Kidney capillary endothelial cell (primary cell): ENCODE measurements around the gene FGD3.
"Not testable (repeated sequence)": the region's sequence is repeated elsewhere in the genome, so short reads cannot be mapped to it uniquely, and the experiment has no call there.

Source experiments
- DNase-seq: peaks from one replicate; pipeline ENCODE4 v3.0.0-alpha.2; 2018; ENCODE audit warnings: low spot score

The FGD3 gene

DNA sequence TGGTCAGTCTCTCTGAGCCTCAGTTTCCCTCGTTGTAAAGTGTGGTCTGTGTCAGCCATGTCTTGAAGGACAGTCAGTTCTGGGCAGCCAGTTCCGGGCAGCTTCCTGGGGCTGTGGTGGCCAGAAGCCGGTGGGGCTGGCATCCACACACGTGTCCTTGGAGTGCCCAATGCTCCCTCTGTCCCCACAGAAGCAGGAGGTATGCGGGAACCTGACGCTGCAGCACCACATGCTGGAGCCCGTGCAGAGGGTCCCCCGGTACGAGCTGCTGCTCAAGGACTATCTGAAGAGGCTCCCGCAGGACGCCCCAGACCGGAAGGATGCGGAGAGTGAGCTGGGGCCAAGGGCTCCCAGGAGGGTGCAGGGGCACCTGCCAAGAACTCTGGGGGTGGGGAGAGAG lies 62.7 kb downstream of the FGD3 start:
- no peak for DNase-seq

DNA sequence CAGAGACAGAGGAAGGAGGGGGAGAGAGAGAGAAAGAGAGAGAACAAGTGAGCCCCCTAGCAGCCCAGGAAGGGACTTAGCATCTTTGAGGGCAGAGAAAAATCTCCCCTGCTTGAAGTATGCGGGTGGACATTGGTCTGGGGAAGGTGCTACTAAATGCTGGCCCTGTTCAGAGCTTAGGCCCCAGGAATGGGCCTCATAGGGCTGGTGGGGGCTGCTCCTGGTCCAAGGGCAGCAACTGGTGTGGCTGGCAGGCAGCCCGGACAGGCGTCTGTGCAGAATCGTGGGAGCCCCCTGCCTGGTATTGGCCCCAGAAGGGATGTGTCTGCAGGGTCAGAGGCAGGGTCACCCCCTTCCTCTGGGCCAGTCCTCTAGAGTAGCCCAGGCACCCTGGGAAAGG lies 63.4 kb downstream of the FGD3 start:
- DNase-seq = no peak

DNA sequence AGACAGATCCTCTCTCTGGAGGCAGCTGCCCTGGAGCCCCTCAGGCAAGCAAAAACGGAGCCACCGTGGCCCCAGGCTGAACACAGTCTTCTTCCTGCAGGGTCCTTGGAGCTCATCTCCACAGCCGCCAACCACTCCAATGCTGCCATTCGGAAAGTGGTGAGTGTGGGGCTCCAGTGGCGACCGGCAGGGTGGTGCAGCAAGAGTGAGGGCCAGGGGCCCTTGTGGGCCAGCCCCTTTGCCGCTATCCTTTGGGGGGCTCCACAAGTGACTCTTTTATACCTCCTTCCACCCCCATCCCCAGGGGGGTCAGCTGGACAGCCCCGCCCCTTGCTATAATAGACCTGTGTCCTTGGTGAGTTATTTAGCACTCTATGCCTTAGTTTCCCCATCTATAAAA lies 63.8 kb downstream of the FGD3 start:
- no peak for DNase-seq

DNA sequence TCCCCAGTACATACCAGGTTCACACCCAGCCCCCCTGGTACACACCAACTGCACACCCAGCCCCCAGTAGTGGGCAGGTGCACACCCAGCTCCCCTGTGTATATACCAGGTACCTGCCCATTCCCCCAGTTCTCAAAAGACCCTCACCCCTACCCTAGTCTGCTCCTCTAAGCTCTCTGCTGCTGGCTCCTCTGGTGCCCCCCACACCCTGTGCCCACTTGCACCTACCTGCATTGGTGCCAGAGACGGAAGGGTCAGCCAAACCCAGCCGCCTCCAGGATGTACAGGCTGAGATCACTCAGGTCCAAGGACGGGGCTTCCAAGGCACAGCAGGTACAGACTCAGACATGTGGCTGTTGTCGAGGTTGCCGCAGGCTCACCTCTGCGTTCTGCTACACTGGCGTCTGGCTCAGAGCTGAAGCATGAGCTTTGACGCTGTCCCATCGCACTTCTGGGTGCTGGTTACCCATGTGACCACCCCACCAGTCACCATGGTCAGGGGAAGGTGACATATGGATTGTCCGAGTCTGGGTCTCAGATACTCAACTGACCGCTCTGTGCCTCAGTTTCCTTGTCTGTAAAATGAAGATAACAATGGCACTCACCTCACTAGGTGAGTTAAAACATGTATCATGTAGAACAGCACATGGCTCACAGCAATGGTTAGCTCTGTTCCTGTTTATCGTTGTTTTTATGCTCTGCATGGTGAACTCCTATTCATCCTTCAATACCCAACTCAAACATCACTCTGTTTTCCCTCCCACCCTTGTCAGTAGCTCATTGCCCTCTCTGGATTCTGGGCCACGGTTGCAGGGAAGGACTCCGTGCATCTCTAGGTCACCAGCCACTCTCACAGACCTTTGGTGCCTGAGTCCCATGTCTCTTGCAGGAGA lies 65.9 kb downstream of the FGD3 start:
- DNase-seq = no peak

DNA sequence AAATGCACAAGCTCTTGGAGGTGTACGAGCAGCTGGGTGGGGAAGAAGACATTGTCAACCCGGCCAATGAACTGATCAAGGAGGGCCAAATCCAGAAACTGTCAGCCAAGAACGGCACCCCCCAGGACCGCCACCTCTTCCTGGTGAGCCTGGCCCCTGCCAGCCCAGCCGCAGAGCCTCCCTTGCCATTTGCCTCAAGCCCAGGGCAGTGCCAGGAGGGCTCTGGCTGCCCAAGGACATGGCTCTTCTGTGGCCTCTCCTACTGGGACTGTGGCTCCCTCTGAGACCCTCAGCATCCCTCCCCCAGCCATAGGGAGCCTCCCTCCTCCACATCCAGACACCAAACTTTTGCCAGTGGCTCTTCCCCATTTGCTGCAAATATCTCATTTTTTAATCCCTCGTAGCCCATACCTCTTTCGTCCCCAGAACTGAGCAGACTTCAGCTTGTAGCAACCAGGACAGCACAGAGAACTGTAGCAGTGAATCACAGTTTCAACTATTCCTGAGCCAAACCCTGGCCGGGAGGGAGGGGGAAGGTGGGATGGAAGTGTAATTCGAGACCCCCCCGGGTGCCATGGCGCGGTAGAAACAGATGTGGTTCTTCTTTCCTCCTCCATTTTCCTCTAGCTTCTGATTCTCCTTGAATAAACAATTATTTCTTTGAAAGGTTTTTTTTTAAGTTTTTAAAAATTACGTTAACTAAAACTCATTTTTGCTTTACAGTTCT lies 66.7 kb downstream of the FGD3 start:
- no peak for DNase-seq

DNA sequence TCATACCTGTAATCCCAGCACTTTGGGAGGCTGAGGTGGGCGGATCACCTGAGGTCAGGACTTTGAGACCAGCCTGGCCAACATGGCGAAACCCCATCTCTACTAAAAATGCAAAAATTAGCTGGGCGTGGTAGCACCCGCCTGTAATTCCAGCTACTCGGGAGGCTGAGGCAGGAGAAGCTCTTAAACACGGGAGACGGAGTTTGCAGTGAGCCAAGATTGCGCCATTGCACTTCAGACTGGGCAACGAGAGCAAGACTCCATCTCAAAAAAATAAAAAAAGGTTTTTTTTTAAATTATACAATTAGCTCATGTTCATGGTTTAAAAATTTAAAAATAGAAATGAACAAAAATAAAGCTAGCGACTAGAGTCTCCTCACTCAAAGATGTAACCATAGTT lies 67.9 kb downstream of the FGD3 start:
- not testable (repeated sequence) for DNase-seq

DNA sequence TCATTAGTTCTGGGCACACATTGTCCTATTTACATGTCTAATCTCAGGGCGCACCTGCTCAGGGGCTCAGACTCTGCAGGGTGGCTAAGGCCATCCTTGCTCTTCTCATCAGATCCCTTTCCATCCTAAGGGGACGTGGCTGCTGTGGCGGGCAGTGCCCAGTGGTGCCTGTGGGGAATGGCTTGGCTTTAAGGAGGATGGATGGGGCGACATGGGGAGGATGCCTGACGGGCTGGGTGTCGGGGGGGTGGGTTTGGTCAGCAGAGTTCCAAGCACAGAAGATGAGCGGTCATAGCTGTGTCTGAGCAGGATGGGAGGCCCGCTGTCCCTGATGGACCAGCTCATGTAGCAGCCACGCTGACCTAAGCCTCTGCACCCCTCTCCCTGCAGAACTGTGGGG lies 70.3 kb downstream of the FGD3 start:
- no peak for DNase-seq

DNA sequence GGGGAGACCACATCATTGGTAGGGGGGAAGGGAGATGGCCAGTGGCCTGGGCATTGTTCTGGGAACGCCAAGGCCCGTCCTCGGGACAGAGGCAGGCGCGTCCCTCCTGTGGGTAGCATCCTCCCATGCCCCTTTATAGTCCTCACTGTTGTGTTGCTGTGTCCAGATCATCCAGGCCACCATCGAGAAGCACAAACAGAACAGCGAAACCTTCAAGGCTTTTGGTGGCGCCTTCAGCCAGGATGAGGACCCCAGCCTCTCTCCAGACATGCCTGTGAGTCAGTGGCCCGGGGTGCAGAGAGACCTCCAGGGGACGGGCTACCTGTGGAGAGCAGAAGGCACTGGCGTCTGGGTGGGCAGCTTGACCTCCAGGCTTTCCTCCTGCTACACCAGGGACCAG lies 72.8 kb downstream of the FGD3 start:
- DNase-seq = no peak

DNA sequence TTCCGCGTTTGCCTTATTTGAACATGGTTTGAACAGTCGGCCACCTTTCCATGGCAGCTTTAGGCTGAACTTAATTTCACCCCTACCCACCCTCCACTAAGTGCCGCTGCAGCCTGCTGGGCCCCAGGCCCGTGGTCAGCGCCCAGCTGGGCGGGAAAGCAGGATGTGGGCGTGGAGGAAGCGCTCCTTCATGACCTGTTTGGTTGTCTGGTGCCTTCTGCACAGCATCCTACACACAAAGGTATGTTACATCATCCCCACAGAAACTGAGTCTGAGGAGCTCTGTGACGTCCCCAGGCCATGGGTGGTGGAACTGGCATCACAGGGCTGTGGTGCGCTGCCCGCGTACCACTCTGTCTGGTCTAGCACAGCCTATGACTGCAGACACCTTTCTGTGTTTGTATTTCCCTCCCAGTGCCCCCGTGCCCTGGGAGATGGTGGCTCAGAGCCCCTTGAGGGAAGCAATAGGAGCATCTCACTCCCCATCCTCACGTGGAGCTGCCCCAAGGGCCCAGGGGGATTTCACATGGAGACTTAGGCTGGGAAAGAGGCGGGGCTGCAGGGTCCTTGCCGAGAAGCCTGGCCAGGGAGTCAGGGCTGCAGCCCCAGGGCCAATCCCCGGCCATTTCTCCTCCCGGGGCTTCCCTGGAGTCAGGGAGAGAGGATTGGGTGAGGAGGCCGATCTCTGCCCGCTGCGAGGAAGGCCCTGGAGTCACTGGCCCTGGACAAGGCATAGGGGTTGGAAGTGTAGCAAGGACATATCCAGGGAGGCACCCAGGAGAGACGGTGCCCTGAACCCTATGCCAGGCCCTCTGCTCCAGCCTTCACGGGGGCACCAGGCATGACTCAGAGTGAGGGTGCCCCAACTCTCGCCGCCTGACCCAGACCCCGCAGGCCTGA lies 73.7 kb downstream of the FGD3 start:
- no peak for DNase-seq

DNA sequence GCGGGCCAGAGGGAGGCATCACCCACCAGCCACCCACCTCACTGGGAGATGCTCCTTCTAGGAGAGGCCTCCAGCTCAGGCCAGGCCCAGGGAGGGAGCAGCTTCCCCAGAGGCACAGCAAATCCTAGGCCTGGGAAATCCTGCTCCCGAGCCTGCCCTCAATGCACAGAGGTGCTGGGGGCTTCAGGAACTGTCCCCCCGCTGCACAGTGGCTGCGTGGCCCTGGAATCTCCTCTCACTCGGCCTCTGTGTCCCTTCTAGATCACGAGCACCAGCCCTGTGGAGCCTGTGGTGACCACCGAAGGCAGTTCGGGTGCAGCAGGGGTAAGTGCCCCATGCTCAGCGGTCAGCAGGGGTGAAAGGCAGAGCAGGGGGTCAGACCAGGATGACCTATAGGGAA lies 74.7 kb downstream of the FGD3 start:
- DNase-seq = no peak

DNA sequence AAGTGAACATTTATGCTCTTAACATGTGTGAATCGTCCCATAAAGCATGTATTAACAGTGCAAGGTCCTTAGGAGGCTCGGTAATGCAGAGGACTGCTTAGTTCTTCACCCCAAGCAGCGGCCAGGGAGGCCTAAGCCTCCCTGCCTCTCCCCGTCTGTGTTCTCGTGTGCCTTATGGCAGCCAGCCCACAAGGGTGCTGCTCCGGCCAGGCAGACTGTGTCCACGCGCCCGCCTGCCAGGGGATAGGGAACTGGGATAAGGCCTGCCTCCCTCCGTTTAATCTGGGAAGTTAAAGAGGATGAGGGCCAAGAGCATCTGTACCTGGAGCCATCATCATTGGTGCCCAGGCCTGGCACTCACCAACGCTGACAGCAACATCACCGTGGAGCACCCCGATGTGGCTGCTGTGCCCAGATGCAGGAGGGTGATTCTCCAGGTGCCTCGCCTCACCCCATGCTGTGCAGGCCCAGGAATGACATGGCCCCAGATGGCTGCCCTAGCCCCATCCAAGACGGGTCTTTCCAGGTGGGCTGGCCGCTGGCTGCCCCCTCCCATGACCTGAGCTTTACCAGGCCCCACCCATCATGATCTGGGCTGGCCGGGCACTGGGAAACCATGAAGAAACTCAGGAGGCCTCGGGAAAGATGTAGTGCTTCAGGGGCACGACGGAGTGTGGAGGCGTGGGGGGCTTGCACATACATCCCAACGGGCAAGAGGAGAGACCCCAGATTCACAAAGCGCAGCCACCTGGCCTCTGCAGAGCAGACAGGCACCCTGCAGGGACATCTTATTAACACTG lies 75.6 kb downstream of the FGD3 start:
- no peak for DNase-seq

DNA sequence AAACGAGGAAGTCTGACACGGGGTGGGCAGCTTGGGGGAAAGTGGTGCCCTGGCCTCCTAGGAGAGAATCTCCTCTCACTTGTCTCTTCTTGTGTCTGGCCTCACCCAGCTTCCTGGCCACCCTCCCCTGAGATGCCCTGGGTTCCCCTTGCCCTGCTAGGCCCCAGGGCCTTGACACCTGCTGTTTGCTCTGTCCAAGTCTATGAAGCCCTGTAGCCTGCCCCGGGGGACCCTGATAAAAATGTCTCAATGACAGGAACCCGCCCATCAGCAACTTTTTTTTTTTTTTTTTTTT lies 76.1 kb downstream of the FGD3 start:
- DNase-seq = no peak

DNA sequence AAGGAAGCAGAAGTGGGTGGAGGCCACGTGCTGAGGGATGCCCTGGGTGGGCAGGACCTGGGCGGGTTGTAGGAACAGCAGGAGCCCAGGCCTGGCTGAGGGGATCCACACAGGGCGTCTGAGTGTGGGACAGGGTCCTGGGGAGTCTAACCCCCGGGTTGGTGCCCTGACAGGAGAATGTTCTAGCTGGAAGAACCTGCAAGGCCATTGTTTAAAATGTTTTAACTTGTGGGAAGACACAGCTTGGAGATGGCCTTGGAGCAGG lies 77.3 kb downstream of the FGD3 start:
- DNase-seq = no peak

DNA sequence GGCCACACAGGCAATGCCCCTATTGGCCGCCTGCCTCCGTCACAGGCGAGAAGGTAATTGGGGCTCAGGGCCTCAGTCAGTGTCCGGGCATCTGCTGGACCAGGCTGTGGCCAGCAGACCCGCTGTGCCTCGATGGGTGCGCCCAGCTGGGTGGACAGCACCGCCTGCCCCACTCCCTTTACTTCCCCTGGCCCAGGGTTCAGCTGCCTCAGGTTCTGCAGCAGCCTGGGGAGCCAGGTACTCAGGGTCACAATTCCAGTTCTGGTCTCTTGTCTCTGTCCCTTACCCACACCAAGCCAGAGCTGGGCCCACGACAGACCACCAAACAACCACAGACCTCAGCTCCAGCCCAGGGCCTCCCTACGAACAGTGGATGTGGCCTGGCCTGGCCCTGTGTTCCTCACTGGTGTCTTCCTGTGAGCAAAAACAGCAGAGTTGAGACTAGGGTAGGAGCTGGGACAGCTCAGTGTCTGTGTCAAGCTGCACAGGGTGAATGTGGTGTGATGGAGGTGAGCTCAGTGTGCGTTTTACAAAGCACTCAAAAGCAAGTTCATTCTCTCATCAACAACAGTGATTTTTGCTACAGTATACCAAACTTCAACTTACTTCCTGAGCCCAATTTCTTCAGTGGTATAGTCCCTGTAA lies 77.8 kb downstream of the FGD3 start:
- DNase-seq = no peak

DNA sequence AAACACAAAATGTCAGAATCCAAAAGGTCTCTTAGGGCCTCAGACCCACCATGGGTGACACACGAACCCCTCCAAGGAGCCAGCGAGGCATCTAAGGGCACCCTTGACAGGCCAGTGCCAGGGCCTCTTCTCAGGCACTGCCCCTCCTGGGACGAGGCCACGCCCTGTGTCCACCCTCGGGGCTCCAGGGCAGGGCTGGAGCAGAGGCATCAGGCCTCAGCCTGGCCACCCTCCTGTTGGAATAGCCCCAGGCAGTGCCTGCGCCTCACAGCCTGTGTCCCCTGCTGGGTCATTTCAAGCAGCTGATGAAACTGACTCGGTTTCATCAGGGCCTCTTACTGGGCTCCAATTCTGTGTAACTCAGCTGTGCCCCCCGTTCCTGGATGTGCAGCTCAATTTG lies 78.4 kb downstream of the FGD3 start:
- DNase-seq = no peak

DNA sequence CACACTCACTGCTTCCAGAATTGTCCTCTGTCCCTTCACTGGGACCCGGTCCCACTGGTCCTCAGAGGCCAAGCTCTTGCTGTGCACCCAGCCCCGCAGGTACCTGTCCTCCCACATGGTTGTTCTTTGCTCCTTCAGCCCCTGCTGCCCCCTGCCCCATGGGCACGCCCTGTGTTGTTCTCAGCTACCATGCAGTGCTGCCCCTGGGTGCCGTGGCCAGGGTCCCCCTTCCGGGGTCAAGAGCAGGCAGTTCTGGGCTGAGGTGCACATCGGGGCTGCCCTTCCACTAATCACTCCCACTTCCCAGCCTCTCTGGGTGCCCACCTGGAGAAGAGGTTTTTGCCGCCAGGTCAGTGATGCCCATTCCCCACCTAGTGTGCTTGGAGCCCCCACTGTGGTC lies 79.3 kb downstream of the FGD3 start:
- DNase-seq = no peak

DNA sequence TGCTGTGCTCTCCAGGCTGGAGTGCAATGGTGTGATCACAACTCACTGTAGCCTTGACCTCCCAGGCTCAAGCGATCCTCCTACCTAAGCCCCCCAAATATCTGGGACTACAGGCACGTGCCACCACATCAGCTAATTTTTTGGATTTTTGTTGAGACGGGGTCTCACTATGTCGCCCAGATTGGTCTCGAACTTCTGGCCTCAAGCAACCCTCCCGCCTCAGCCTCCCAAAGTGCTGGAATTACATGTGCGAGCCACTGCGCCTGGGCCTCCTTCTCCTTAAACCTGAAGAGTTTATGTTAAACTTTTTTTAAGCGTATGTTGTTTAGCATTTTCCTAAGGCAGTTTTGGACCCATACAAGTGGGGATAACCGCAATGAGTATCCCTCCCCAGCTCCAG lies 80.4 kb downstream of the FGD3 start:
- no peak for DNase-seq

DNA sequence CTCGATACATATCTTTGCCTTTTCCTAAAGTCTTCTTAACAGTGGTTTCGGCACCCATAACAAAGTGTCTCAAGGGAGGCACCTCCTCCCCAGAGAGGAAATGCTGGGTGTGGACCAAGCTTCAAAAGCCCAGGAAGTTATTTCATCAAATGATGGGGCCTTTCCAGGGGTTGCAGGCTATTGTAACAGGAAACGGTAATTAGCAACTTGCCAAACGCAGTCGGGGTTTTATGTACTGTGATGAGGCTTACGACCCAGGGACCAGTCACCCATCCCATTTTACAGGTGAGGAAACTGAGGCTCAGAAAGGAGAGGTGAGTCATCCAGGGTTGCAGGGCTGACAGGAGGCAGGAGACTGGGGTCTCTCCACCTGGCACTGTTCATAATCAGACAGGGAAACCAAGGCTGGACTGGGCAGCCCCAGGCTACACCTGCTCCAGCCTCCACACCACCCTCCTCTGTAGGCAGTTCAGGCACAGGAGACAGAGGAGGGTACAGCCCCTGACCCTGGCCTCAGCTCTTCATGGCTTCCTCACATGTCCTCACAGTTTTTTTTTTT lies 81.2 kb downstream of the FGD3 start:
- DNase-seq = no peak

DNA sequence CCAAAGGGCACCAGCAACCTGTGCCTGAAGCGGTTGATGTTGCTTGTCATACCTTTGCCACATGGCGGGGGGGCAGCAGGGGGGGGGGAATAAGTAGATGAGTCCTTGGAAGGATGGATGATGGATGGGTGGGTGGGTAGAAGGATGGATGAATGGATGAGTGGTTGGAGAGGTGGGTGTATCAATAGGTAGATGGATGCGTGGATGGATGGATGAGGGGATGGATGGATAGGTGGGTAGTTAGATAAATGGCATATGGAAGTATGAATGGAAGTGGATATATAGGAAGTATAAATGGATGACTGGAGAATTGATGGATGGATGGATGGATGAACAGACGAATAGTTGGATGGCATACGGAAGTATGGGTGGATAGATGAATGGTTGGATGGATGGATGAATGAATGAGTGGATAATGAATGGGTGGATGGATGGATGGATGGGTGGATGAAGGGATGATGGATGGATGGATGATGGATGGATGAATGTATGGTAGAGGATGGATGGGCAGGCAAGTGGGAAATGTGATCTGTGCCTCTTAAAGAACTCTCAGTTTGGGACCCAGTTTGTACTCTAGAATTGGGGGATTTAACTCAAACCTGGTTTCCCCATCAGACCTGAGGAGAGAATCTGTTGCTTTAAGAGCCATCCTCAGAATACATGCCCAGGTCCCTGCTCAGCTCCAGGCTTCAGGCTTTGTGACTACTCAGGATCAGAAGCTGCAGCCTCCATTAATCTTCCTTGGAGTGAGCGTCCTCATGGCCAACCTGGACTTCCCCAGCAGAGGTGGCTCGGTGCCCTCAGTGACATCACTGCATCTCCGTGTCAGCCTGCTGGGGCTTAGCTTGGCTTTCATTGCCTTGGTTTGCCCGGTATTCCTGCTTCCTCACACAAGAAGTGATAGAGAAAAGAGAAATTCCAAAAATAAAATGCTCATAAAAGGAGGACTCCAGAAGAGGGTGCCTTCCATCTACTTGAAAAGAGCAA lies 83.6 kb downstream of the FGD3 start:
- DNase-seq = no peak
